ENCODE results near the gene CPS1. TPM values are rescaled to one million over a fixed set of nuclear protein-coding genes. Genes with fewer than 3 reads are reported as not detected.

The CPS1 gene
- polyA plus RNA-seq, 4 donors = 3.8 to 5.7 (median 4.6) TPM

DNA sequence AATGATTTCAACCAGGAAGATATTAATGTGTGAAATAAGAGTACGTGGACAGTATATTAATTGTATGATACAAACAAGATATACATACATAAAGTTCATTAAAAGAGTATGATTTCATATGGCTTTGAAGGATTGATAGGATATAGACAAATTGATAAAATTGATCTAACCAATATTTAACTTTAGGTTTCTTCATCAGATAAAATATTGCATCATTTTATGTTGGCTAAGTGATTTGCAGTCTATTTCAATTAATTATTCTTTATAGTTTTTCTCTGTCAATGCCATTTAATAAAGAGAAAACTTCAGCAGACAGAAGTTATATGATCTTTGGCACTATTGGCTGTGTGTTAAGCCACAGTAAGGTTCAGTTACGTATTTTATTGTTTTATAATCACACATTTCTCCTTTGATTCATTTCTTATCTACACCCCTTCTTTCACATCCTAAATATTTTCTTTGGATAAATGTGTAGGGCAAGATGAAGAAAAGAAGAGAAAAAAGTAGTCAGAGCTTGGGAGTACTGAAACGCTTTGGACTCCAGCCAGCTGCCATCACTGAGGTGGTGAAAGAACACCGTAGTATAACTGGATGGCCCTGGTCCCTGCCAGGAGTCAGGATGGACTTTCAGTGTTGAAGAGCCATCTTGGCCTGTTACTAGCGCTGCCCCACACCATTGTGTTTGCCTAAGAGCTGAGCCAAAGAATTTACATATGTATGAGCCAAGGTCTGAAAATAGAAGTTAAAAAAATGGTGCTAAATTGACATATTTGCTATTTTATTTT lies 9.8 kb upstream of the CPS1 start:
- DNase-seq (ENCODE audit: low read depth in 4 of 4, low spot score in 3 of 4) = no peak

DNA sequence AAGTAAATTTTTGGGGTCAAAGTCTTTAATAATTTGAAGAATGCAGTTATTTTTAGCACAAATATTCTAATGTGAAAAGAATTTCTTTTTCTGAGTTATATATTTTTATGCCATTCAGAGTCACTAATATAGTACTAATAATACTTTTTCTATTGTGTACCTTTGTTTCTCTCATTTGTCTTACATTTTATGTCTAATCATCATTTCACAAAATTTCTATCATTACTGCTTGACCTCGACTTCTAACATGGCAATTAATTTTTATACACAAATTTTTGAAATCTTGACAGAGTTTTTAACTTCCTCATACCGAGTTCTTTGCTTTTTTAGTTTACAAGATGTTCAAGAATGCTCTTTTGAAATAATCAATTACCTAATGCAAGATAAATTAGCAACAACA lies 8.4 kb upstream of the CPS1 start:
- no peak for DNase-seq (ENCODE audit: low read depth in 4 of 4, low spot score in 3 of 4)

DNA sequence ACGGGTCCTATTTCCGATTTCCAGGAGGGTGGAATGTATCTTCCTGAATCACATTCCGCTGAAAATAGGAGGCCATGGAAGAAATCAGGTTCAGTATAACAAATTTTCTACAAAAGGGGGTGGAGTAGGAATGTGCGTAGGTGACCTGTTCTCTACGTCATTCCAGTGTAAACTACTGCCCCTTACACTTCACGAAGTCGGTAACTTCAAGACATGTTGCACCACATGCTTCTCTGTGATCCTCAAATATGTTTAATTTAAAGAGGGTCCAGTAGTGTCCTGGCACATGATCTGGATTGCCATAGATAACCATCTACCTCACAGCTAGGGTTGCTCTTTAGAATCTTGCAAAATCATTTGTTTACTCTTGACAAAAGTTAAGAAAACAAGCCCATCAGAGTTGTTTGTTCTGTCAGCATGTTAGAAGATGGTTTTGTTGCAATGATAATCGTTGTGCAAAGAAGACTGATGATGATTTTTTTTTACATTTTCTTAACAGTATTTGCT lies 7.5 kb upstream of the CPS1 start:
- DNase-seq (ENCODE audit: low read depth in 4 of 4, low spot score in 3 of 4) = no peak

DNA sequence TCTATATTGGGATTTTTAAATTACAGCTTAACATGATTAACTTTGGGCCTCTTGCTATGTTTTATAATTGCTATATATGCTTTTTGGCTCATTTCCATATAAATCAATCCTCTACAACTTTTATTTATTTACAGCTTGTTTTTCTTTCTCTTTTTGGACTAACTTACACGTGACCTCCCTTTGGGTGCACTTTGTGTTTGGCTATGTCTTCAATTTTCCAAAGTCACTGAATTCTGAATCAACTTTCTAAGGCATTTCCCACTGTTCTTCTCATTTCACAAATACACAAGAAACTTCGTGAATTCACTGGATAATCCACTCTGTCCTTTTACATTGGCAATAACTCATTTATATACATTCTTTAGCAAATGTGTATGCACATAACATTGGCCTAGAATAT lies 5.4 kb upstream of the CPS1 start:
- no peak for DNase-seq (ENCODE audit: low read depth in 4 of 4, low spot score in 3 of 4)

DNA sequence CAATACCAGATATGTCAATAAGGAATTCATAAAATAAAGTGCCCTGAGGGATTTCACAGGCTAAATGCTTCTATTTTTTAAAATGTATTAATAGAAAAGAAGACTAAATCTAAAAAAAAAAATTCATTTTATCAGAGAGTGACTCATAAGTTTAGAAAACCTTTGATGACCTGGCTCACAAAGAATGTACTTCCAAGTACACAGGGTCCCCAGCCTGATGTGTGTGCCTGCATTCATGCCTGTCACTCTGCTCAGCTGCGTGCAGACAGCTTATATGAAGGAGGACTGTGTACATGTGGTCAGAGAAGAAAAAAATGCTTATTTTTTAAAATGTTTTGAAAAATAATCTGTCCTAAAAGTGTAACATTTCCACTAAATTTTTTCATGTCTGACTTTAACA lies 3.0 kb upstream of the CPS1 start:
- no peak for DNase-seq (ENCODE audit: low read depth in 4 of 4, low spot score in 3 of 4)

DNA sequence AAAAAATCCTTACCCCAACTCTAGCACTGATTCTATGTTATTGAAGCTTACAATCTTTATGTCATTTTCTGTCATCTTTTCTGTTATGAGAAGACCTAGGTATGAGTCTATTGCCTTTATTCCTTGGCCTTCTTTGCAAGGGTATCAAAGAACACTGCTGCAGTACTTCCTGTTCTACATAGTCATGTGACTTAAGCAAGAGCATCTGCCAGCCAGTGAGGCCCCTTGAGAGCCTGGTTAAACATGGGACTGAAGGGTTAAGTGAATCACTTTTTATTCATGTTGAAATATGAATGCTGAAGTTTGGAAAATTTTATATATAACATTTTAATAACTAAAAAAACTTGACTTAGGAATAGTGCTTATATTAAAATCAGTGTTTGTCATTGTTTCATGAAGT lies 844 bp upstream of the CPS1 start:
- no peak for DNase-seq (ENCODE audit: low read depth in 4 of 4, low spot score in 3 of 4)

DNA sequence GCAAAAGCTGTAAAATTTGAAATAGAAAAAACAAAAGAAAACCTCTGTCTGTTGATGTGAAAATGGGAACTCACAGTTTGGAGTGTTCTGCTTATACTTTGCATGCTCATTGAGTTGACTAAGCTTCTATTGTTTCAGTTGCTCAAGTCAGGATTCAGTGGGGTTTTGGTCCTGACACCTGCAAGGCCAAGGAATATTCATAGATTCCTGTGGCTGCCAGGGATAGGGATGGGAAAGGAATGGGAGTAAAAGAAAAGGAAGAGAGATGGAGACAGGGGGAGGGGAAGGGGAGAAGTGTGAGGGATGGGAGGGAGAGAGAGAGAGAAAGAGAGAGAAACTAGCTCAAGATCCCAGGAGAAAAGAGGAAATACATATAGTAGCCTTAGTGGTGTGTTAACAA lies 1.3 kb downstream of the CPS1 start:
- no peak for DNase-seq (ENCODE audit: low read depth in 4 of 4, low spot score in 3 of 4)

DNA sequence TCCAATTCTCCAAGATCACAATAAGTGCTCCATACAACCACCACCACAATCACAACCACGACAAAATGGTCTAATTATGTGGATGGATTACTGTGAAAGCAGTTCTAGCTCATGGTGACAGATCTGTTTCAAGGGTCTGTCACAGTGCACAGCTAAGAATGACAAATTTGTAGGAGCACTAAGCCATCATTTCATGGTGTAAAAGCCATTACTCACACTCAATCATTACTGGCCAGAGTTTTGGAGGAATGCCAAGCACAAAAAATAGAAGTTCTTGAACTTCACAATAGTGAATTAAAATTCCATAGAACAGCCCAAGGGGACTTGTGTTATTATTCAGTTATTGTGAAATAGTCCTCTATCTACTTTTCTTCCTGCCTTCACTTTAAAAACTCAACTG lies 2.3 kb downstream of the CPS1 start:
- no peak for DNase-seq (ENCODE audit: low read depth in 4 of 4, low spot score in 3 of 4)

DNA sequence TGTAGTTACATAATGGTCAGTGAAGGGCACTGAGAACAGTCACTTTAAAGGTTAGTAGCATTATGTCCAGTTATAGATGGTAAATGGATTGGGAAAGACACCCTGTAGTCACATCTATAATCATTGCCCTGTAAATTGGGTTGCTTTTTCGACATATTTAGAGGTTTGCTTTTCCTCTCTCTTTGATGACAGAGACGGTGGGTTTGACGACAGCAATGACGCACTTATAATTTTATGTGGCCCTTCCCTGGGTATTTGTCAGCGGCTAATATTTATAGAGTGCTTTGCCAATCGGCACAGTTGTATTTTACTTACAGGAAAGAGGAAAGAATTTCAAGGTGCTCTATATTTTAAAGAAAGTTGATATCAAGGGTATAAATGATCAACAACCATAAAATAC lies 2.8 kb downstream of the CPS1 start:
- DNase-seq (ENCODE audit: low read depth in 4 of 4, low spot score in 3 of 4) = no peak

DNA sequence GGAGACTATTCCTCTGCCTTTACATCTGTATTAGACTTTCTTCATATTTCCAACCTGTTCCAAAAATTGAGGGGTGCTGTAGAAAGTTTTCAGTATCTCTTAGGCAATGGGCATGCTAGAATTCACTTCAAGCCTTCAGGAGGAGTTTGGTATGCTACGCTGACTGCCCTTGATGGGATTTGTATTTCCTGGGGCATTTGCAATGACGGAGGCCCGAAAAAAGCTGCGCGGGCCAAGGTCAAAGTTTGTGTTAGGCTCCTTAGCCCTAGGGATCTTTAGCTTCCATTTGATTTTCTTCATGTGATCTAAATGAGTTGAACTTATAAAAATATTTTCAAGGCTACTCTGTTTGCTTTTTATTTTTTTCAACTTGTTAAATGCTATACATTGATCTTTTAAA lies 5.1 kb downstream of the CPS1 start:
- DNase-seq (ENCODE audit: low read depth in 4 of 4, low spot score in 3 of 4) = no peak

DNA sequence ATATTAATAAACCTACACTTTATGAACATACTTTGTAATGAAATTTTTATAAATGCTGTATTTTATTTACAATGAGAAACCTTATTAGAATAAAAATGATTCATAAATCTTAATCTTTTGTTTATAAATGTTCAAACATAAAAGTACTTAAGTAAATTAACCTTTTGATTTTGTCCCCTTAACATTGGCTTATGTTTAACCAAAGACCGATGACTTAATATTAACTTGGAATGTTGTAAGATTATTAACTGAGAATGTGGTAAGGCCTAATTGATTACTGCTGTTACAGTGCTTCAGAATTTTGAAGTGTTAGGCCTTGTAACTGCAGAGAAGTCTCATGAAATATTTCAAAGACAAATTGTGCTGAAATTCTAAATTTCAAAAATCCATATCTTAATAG lies 5.7 kb downstream of the CPS1 start:
- no peak for DNase-seq (ENCODE audit: low read depth in 4 of 4, low spot score in 3 of 4)

DNA sequence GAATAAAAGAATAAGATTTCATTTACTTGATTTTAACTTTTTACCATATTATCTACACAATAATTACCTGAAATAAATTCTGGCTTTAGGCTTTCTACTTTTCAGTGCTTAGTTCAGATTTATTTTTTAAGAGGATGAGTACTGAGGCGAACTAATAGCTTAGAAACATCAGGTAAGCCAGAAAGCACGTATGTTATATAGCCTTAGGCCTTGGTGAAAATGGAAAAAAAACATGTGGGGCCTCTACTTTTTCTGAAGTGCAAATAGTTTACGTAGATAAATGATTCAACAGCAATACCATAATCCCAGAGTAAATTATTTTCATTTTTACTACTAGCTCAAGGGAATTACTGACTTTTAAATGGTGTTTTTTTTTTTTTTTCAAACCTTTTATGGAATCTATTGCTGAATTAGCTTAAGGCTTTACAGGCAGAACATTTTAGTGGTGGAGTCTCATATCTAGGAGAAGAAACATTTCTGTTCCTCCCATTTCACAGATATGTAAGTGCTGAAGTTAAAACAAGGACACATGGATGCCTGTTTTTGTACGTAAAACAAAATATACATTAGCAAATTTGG lies 6.2 kb downstream of the CPS1 start:
- DNase-seq (ENCODE audit: low read depth in 4 of 4, low spot score in 3 of 4) = no peak

DNA sequence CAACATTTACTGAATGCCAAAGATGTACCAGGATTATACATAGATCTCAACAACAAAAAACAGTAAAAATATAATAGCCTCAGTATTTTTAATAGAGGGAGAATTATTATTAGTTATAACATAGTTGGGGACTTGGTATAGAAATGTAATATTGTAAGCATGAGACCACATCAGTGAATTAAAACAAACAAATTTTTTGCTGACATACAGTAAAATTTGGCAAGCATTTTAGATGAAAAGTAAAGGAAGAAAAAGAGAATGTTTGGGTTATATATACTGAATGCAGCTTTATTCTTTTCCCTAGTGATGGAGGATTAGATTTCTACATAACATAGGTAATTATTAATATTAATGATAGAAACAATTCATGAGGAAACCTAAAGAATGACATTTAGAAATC lies 10.9 kb downstream of the CPS1 start:
- no peak for DNase-seq (ENCODE audit: low read depth in 4 of 4, low spot score in 3 of 4)

DNA sequence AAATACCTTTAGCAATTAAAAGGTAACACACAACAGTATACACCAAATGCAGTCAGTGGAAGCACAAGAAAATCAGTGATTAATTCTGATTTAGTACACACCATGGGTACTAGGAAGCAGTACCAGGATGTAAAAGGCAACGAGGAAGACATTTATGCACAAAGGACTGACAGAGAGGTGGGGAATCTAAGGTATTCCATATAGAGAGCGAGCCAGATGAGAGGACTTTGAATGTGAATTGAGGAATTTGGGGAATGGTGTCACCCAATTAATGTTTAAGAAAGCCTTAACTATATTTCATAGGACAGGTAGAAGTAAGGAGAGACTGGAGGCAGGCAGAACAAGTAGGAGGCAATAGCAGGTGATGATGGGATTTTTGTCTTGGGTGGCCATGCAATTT lies 11.7 kb downstream of the CPS1 start:
- DNase-seq (ENCODE audit: low read depth in 4 of 4, low spot score in 3 of 4) = no peak

DNA sequence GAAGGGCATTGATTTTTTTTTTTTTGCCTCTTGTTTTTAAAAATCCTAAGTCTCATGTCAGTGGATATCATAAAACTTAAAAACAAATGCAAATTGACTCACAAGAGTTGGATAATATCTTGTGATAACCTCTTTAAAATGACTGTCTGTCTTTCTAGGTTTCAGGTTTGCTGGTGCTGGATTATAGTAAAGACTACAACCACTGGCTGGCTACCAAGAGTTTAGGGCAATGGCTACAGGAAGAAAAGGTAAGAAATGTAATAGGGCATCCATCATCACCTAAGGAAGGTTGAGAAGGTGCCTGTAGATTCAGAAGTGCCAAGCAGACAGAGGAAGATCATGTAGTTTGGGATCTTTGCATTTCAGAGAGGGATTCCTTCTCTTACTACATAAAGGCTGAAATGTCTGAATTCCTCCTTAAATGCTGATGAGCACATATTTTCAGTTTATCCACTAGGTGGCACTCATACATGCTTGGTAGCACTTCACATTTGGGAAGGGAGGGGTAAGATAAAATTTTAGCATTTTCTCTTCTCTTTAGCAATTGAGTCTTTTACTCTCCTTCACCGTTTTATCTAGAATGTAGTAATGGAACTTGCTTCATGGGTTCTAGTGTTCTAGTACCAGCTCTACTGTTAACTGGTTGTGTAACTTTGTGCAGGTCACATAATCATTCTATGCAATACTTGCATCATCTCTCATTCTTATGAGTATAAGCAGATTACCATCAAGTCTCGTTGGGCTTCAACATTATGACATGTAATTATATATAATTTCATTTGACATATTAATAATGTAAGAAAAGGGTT lies 21.1 kb downstream of the CPS1 start:
- DNase-seq (ENCODE audit: low read depth in 4 of 4, low spot score in 3 of 4) = no peak

DNA sequence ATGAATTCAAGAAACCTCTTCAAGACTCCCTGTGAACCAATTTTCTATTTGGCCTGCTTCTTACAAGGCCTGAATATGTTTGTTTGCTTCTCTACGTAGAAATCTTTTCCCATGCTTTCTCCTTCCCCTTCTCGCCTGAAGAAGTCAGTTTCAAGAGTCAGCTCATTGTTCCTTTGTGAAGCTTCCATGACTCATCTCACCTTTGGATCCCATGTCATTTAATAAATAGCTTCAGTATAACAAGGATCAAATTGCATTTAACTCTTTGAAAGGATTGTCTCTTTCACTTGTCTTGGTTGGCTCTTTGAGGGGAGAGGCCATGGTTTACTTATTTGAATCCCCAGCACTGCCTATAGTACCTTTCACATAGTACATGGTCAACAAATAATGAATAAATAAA lies 28.4 kb downstream of the CPS1 start:
- no peak for DNase-seq (ENCODE audit: low read depth in 4 of 4, low spot score in 3 of 4)

DNA sequence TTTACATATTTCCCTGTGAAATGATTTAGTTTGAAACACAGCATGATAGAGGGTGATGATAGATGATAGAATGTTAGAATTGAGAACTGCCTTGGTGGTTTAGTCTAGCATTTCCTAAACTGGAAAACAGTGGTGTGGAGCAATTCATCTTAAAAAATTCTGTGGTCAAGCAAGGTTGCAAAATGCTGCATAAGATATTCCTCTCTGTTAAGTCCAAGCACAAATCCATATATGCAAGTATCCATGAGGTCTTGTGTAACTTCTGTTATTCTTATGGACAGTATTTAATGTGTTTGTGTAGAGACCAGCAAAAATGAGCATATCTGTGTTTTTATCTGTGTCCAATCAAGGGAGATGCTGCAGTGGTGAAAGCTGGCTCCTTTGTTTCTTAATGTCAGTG lies 30.0 kb downstream of the CPS1 start:
- DNase-seq (ENCODE audit: low read depth in 4 of 4, low spot score in 3 of 4) = no peak

DNA sequence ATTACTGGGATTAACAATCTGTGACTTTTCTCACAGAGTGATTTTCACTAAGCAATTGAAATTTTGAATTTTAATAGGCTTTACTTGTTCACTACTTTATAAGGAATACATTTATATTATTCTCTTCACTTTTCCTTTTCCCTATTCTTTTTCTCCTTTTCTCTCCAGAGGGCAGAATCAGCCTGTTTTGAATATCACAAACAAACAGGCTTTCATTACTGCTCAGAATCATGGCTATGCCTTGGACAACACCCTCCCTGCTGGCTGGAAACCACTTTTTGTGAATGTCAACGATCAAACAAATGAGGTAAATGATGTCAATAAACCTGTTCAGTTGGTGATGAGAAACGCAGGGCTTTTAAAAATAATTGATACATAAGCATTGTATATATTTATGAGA lies 35.3 kb downstream of the CPS1 start:
- no peak for DNase-seq (ENCODE audit: low read depth in 4 of 4, low spot score in 3 of 4)

DNA sequence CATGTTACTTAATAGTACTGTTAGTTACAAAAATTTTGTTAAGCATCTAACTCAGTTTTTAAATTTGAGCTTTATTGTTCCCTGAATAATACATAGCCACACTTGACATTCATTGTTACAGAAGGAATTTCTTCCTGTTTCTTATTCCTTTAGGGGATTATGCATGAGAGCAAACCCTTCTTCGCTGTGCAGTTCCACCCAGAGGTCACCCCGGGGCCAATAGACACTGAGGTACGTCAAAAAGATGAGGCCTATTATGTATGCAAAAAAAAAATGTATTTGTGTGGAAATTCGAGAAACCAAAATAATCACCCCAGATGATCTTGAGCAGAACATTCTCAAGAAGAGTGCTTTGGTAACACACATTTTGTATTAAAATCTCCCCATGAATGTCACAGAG lies 36.3 kb downstream of the CPS1 start:
- DNase-seq (ENCODE audit: low read depth in 4 of 4, low spot score in 3 of 4) = no peak

DNA sequence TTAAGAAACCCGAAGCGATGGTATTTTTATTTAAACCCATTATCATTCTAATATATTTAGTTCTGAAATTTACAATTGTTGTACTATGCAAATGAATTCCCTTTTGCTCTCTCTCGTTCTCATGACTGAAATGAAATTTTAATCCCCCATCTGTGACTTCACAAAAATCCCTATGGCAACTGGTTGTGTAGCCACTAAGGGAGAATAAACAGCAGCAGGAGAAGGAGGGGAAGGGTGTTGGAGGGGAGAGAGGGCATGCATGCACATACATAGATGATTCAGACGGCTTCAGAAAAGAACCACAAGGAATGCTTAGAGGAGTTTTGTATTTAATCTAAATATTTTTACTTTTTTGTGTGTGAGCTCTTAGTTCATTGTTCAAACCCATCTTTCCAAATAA lies 36.8 kb downstream of the CPS1 start:
- DNase-seq (ENCODE audit: low read depth in 4 of 4, low spot score in 3 of 4) = no peak

DNA sequence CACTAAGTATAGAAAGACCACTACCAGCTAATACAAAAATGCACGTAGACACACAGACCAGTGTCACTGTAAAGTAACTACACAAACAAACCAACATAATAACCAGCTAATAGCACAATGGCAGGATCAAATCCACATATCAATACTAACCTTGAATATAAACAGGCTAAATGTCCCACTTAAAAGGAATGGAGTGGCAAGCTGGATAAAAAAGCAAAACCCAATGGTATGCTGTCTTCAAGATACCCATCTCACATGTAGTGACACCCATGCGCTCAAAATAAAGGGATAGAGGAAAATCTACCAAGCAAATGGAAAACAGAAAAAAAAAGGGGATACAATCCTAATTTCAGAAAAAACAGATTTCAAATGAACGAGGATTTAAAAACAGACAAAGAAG lies 41.8 kb downstream of the CPS1 start:
- DNase-seq (ENCODE audit: low read depth in 4 of 4, low spot score in 3 of 4) = no peak

DNA sequence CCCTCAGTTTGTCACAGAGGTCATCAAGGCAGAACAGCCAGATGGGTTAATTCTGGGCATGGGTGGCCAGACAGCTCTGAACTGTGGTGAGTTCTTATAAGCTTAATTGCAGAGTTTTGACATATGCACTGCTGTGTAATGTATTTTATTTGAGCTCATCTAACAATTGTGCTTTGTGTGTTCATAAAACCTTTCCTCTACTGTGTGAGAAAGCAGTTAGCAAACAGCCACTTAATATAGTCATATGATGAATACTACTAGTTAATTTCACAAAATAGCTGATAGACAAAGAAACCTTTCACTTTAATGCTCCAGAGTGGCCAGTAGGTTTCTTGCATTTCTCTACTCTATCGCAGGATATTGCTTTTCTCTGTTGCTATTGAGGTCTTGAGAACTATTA lies 43.1 kb downstream of the CPS1 start:
- no peak for DNase-seq (ENCODE audit: low read depth in 4 of 4, low spot score in 3 of 4)

Data from right renal pelvis (tissue), 4 donors.